GM18861 (cell line): ENCODE data around the gene ADIRF.
"Not testable (repeated sequence)": the region's sequence is repeated elsewhere in the genome, so short reads cannot be mapped to it uniquely, and the experiment has no call there.

ENCODE experiments used
- ATAC-seq: cut with Tn5 transposase; IDR thresholded peaks from one replicate; pipeline ENCODE4 v1.9.1; 2021; ENCODE audit not compliant: unreplicated experiment

ADIRF gene

GRCh38 chr10:86976362-86977056 lies 8.2 kb downstream of the ADIRF start:
- no peak for ATAC-seq

DNA sequence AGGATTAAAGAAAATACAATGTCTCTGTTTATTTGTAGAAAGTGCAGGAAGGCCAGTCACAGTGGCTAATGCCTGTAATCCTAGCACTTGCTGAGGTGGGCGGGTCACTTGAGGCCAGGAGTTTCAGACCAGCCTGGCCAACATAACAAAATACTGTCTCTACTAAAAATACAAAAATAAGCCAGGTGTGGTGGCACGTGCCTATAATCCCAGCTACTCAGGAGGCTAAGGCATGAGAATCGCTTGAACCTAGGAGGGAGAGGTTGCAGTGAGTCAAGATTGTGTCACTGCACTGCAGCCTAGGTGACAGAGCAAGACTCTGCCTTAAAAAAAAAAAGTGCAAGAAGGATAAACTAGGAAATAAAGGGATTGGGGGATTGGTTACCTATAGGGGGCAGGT lies 10.2 kb downstream of the ADIRF start:
- not testable (repeated sequence) for ATAC-seq

DNA sequence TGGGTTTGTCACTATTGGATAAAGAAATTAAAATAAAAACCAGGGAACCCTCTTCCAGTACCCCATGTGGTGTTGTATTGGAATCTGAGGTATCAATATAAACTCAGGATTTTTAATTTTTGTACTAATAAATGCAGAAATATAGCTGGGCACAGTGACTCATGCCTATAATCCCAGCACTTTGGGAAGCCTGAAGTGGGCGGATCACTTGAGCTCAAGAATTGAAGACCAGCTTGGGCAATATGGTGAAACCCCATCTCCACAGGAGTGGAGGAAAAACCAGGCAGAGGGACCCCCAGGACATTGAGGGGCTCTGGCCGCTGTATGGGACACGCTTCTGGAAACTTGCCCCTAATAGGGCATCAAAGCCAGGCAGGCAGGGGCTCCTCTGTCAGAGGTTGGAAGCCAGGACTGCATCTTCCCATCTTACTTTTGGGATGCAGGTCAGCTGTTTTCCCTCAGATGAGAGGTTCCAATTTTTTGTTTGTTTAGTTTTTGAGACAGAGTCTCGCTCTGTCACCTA lies 11.1 kb downstream of the ADIRF start:
- no peak for ATAC-seq

DNA sequence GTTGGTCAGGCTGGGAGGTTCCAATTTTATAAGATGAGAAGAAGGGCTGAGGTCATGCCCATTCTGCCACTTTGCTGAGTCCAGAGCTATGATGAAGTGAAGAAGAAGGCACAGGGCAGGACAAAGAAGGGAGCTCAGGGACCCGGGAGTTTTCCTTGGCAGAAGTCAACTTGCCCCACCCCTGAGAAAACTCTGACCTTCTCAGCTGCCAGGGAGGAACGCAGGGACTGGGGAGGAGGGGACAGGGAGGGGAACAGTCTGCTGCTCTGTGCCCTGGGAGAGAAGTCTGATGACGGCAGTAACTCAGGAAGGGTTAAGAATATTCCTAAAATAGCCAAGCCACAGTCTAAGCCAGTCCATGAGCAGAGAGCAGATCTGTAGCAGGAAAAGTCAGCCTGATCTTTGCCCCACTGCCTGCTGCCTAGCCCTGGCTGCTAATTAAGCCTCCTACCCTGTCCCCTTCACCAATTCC lies 11.7 kb downstream of the ADIRF start:
- no peak for ATAC-seq

DNA sequence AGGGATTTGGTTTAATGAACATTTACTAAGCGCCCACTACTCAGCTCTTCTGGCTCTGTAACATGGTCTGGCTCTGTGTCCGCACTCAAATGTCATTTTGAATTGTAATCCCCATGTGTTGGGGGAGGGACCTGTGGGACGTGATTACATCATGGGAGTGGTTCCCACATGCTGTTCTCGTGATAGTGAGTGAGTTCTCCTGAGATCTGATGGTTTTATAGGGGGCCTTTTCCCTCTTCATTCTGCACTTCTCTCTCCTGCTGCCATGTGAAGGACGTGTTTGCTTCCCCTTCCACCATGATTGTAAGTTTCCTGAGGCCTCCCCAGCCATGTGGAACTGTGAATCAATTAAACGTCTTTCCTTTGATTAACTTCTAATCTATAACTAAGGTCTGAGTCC lies 12.7 kb downstream of the ADIRF start:
- not testable (repeated sequence) for ATAC-seq

- ATAC-seq = no peak
Observed at GRCh38 chr10:86981716-86982115, 13.4 kb downstream of the ADIRF start.

DNA sequence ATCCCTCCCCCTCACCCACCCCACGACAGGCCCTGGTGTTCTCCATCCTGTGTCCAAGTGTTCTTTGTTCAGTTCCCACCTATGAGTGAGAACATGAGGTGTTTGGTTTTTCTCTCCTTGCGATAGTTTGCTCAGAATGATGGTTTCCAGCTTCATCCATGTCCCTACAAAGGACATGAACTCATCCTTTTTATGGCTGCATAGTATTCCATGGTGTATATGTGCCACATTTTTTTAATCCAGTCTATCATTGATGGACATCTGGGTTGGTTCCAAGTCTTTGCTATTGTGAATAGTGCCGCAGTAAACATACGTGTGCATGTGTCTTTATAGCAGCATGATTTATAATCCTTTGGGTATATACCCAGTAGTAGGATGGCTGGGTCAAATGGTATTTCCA lies 16.2 kb downstream of the ADIRF start:
- not testable (repeated sequence) for ATAC-seq

DNA sequence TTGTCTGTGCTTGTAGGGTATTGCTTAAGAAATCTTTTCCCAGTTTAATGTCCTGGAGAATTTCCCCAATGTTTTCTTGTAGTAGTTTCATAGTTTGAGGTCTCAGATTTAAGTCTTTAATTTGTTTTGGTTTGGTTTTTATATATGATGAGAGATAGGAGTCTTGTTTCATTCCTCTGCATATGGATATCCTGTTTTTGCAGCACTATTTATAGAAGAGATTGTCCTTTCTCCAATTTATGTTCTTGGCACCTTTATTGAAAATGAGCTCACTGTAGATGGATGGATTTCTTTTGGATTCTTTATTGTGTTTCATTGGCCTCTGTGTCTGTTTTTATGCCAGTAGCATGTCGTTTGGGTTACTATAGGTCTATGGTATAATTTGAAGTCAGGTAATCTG lies 20.2 kb downstream of the ADIRF start:
- ATAC-seq = no peak

GRCh38 chr10:86991362-86991761 lies 23.1 kb downstream of the ADIRF start:
- not testable (repeated sequence) for ATAC-seq

- no peak for ATAC-seq
Observed at GRCh38 chr10:86992456-86992855, 24.2 kb downstream of the ADIRF start.

DNA sequence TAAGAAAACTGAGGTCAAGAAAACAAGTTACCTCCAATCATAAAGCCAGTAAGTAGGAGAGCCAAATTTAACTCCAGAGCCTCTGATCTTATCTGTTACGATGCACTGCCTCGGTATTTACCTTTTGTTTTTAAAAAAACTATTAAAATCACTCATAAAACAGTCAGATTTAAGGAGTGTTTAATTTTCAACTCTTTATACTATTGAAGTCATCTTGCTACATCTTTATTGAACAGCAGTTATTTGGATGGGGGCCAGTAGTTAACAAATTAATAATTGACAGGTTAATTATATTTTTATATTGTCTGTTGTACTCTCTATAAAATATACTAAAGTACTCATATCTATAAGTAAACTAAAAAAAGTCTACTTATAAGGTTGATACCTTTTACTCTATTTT lies 24.6 kb downstream of the ADIRF start:
- ATAC-seq = no peak

DNA sequence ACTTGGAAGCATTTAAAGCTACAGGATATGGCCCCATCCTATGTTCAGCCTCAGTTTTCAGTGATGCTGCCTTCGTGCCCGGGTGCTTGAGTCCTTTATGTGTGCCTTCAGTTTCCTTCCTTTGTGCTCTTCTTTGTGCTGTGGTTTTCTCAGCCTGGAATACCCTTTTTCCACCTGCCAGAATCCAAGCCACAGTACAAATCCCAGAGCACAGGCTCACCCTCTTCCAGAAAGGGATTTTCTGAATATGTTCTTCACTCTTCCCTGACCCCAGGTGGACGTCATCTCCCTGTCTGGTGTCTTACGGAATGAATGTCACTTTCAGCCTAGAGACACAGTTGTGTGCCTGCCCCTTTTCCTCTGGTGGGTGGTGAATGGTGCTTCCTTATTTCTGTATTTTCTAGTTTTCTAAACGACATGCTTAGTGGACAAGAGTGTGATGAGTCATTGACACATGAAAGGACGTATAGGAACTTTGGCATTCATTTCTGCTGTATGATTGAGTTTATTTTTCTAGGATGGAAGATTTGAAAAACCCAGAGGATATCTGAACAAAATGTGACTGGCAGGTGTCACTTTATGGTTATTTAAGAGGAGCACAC lies 31.6 kb downstream of the ADIRF start:
- ATAC-seq = not testable (repeated sequence)

DNA sequence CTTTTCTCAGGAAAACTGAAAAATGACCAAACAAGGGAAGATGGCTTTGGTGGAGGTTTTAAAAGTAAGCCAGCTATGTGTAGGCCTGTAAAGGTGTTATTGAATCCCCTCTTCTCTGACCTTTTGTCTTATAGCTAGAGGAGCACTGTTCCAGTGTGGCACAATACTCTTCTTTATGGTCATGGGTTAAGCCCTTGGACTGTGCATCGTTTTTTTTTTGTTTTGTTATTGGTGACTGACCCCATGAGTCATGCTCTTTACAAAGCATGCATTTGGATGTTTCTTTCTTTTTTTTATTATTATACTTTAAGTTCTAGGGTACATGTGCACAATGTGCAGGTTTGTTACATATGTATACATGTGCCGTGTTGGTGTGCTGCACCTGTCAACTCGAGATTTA lies 32.2 kb downstream of the ADIRF start:
- ATAC-seq = no peak

GRCh38 chr10:87007124-87007523 lies 38.8 kb downstream of the ADIRF start:
- ATAC-seq = not testable (repeated sequence)

- ATAC-seq = not testable (repeated sequence)
Observed at GRCh38 chr10:87007674-87008073, 39.4 kb downstream of the ADIRF start.

DNA sequence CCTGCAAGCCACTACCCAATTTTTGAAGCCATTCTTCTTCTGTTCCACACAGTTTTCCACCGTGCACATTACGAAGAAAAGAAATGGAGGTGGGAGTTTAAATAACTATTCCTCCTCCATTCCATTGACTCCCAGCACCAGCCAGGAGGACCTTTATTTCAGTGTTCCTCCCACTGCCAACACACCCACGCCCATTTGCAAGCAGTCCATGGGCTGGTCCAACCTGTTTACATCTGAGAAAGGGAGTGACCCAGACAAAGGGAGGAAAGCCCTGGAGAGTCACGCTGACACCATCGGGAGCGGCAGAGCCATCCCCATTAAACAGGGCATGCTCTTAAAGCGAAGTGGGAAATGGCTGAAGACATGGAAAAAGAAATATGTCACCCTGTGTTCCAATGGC lies 40.0 kb downstream of the ADIRF start:
- ATAC-seq = not testable (repeated sequence)

DNA sequence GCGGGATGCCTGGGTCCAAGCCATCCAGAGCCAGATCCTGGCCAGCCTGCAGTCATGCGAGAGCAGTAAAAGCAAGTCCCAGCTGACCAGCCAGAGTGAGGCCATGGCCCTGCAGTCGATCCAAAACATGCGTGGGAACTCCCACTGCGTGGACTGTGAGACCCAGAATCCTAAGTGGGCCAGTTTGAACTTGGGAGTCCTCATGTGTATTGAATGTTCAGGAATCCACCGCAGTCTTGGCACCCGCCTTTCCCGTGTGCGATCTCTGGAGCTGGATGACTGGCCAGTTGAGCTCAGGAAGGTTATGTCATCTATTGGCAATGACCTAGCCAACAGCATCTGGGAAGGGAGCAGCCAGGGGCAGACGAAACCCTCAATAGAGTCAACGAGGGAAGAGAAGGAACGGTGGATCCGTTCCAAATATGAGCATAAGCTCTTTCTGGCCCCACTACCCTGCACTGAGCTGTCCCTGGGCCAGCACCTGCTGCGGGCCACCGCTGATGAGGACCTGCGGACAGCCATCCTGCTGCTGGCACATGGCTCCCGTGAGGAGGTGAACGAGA lies 40.9 kb downstream of the ADIRF start:
- not testable (repeated sequence) for ATAC-seq

DNA sequence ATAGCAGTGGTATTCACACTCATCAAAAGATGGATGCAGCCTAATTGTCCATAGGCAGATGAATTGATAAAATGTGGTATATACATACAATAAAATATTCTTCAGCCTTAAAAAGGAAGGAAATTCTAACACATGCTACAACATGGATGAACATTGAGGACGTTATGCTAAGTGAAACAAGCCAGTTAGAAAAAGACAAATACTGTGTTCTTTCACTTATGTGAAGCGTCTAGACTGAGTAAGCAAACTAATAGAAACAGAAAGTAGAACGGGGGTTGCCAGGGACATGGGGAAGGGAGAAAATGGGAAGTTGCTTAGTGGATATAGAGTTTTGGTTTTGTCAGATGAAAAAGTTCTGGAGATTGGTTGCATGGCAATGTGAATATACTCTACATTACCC lies 45.2 kb downstream of the ADIRF start:
- not testable (repeated sequence) for ATAC-seq

- ATAC-seq = not testable (repeated sequence)
Observed at GRCh38 chr10:87014986-87015716, 46.9 kb downstream of the ADIRF start.

DNA sequence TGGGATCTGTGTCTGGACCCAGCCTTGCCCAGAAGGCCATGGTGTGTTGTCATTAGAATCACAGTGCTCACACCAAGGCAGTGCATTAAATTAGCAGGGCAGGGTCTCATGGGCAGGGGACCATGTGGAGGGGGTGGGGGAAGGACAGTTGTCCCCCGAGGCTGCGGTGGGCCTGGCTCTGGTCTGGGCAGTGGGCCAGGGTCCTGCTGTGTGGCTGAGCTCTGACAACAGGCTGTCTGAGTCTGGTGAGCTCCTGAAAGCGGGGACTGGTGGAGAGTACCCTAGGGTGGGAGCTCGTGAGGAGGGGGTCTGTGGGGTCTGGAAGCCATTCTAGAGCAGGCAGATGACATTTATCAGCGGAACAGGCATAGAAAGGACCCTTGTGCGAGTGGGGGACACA lies 49.8 kb downstream of the ADIRF start:
- ATAC-seq = not testable (repeated sequence)

DNA sequence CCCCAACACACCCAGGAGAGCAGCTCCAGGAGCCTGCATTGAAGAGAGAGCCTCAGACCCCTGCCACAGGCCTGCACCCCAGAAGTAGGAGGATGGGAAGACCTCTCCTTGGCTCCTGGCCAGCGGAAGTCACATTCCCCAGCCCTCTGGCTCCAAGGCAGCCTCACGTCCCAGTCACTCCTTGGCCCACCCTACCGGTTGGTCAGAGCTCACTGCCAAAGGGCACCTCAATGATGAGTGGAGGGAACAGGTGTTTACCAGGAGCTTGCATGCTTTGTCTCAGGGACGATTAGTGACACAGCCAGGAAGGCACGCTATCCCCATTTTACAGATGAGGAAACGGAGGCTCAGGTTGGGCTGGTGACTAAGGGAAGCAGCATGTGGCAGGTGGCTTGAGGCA lies 50.8 kb downstream of the ADIRF start:
- not testable (repeated sequence) for ATAC-seq
